HG02798 (cell line): ENCODE results near the gene PLAU.
"Not testable (repeated sequence)": the region's sequence is repeated elsewhere in the genome, so short reads cannot be mapped to it uniquely, and the experiment has no call there.

ENCODE experiments used
- ATAC-seq: cut with Tn5 transposase; IDR thresholded peaks from one replicate; pipeline ENCODE4 v1.9.1; 2021; ENCODE audit warnings: mild to moderate bottlenecking; ENCODE audit not compliant: unreplicated experiment, poor library complexity

PLAU gene

GRCh38 chr10:73894245-73894971 lies 16.5 kb upstream of the PLAU start:
- ATAC-seq, result no peak

GRCh38 chr10:73895381-73895780 lies 15.6 kb upstream of the PLAU start:
- not testable (repeated sequence) for ATAC-seq

- ATAC-seq, result no peak
Observed at GRCh38 chr10:73897693-73898092, 13.2 kb upstream of the PLAU start.

GRCh38 chr10:73898730-73899410 lies 12.1 kb upstream of the PLAU start:
- no peak for ATAC-seq

GRCh38 chr10:73899423-73899822 lies 11.5 kb upstream of the PLAU start:
- no peak for ATAC-seq

- no peak for ATAC-seq
Observed at GRCh38 chr10:73900064-73900463, 10.9 kb upstream of the PLAU start.

- ATAC-seq, result no peak
Observed at GRCh38 chr10:73901261-73901660, 9.7 kb upstream of the PLAU start.

GRCh38 chr10:73902351-73902750 lies 8.6 kb upstream of the PLAU start:
- no peak for ATAC-seq

GRCh38 chr10:73905256-73906020 lies 5.5 kb upstream of the PLAU start:
- no peak for ATAC-seq

- no peak for ATAC-seq
Observed at GRCh38 chr10:73906524-73907447, 4.1 kb upstream of the PLAU start.

- no peak for ATAC-seq
Observed at GRCh38 chr10:73907841-73908517, 3.0 kb upstream of the PLAU start.

GRCh38 chr10:73908853-73909539 lies 1.9 kb upstream of the PLAU start:
- peak; percentile 39 for ATAC-seq

- no peak for ATAC-seq
Observed at GRCh38 chr10:73909540-73910115, 1.3 kb upstream of the PLAU start.

GRCh38 chr10:73910401-73910763 lies 550 bp upstream of the PLAU start:
- ATAC-seq, result no peak

GRCh38 chr10:73911553-73912004 lies 647 bp downstream of the PLAU start:
- ATAC-seq, result no peak

GRCh38 chr10:73914036-73914435 lies 3.1 kb downstream of the PLAU start:
- ATAC-seq, result no peak

- no peak for ATAC-seq
Observed at GRCh38 chr10:73915206-73915851, 4.4 kb downstream of the PLAU start.

- no peak for ATAC-seq
Observed at GRCh38 chr10:73916761-73917470, 6.0 kb downstream of the PLAU start.
